GM18951 (cell line): ENCODE measurements around the gene LRRC56.

Experiments used
- POLR2A ChIP-seq: IDR thresholded peaks from 4 replicates; pipeline ENCODE4 v1.6.1; 2011; ENCODE audit warnings: mild to moderate bottlenecking; ENCODE audit not compliant: insufficient read length, insufficient read depth; ENCODE audit errors: extremely low read depth
- in situ Hi-C: fragments of 300-500 bp; cut with MboI; formaldehyde crosslinking; loops from one replicate; pipeline ENCODE4 v1.12.0; 2022; ENCODE audit warnings: low sequenced_read_pairs, mixed read lengths, inconsistent platforms; ENCODE audit not compliant: unreplicated experiment

Gene LRRC56

GRCh38 chr11:595400-595799, 58.1 kb downstream of the LRRC56 start:
- TF ChIP-seq POLR2A, result no peak
- in situ Hi-C loops, result no loop called here

GRCh38 chr11:596374-596773, 59.0 kb downstream of the LRRC56 start:
- TF ChIP-seq POLR2A, result no peak
- in situ Hi-C loops, result no loop called here

GRCh38 chr11:597166-597725, 59.9 kb downstream of the LRRC56 start:
- no peak for TF ChIP-seq POLR2A
- in situ Hi-C loops, result no loop called here

- TF ChIP-seq POLR2A, result peak; percentile 10
- in situ Hi-C loops, result no loop called here
Observed at GRCh38 chr11:598005-598680, 60.8 kb downstream of the LRRC56 start.

GRCh38 chr11:601573-602245, 64.4 kb downstream of the LRRC56 start:
- TF ChIP-seq POLR2A, result no peak
- in situ Hi-C loops, result no loop called here

- in situ Hi-C loops, result no loop called here
- no peak for TF ChIP-seq POLR2A
Observed at GRCh38 chr11:603154-603553, 65.8 kb downstream of the LRRC56 start.
